Ishikawa (cell line): ENCODE measurements around the gene ADAD2.

Experiments used
- CEBPB ChIP-seq: IDR thresholded peaks from 2 replicates; pipeline ENCODE4 v1.6.1; 2012
- CREB1 ChIP-seq: IDR thresholded peaks from 2 replicates; pipeline ENCODE4 v1.6.1; 2012; ENCODE audit warnings: low read depth
- EGR1 ChIP-seq: IDR thresholded peaks from 2 replicates; pipeline ENCODE4 v1.6.1; 2012
- EP300 ChIP-seq: IDR thresholded peaks from 2 replicates; pipeline ENCODE4 v1.6.1; 2012; ENCODE audit warnings: borderline replicate concordance
- FOXM1 ChIP-seq: IDR thresholded peaks from 2 replicates; pipeline ENCODE4 v1.6.1; 2012; ENCODE audit warnings: low read depth, borderline replicate concordance
- NFIC ChIP-seq: IDR thresholded peaks from 2 replicates; pipeline ENCODE4 v1.6.1; 2012
- RAD21 ChIP-seq: IDR thresholded peaks from 2 replicates; pipeline ENCODE4 v1.6.1; 2012; ENCODE audit warnings: low read depth
- REST ChIP-seq: IDR thresholded peaks from 2 replicates; pipeline ENCODE4 v1.6.1; 2012; ENCODE audit warnings: low read depth, mild to moderate bottlenecking
- TAF1 ChIP-seq: IDR thresholded peaks from 2 replicates; pipeline ENCODE4 v1.6.1; 2012; ENCODE audit warnings: low read depth, mild to moderate bottlenecking
- TCF12 ChIP-seq: IDR thresholded peaks from 2 replicates; pipeline ENCODE4 v1.6.1; 2012; ENCODE audit warnings: low read depth
- TEAD4 ChIP-seq: IDR thresholded peaks from 2 replicates; pipeline ENCODE4 v1.6.1; 2012
- USF1 ChIP-seq: IDR thresholded peaks from 2 replicates; pipeline ENCODE4 v1.6.1; 2012
- YY1 ChIP-seq: IDR thresholded peaks from 2 replicates; pipeline ENCODE4 v1.6.1; 2012; ENCODE audit warnings: low read depth
- ZBTB7A ChIP-seq: IDR thresholded peaks from 2 replicates; pipeline ENCODE4 v1.6.1; 2012; ENCODE audit warnings: low read depth
- TF ChIP-seq, protein P1 (sequence below): IDR thresholded peaks from 2 replicates; pipeline ENCODE4 v1.6.1; 2012

The ADAD2 gene

DNA sequence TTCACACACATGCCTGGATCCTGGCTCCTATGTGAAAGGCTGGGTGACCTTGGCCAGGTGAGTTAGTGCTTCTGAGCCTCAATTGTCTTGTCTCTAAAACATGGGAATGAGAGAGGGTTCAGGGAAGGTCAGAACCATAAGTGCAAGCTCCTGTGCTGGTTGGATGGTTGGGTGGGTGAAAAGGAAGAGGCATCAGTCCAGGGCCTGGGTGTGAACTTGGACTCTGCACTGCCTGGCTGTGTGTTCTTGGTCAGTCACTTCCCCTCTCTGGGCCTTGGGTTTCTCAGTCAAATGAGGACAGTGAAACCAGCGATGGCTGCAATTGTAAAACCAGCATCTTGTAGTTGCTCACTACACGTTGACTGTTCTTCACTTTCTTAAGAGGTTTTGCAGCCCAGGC, 49.5 kb downstream of the ADAD2 start:
- TF ChIP-seq YY1 (no peak), FOXM1 (no peak), CREB1 (no peak), REST (no peak), TEAD4 (no peak), NFIC (no peak), TAF1 (no peak), ZBTB7A (no peak), USF1 (no peak), EGR1 (no peak), RAD21 (no peak), EP300 (no peak), CEBPB (no peak), TCF12 (no peak)
- TF ChIP-seq, protein P1, sequence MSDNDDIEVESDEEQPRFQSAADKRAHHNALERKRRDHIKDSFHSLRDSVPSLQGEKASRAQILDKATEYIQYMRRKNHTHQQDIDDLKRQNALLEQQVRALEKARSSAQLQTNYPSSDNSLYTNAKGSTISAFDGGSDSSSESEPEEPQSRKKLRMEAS, result no peak

DNA sequence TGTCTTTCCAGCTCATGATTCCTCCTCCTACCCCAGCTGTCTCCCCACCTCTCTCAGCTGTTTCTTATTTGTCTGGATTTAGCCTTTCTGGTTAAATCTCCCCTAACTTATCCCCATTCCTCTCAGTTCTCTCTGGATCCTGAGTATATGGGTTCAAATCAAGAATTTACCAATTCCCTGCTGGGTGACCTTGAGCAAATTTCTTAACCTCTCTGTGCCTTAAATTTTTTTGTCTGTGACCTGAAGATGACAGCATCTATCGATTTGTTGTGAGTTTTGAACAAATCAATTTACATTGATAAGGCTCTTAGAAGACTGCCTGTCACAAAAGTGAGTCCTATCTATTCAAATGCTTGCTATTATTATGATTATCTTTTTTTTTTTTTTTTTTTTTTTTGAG, 50.8 kb downstream of the ADAD2 start:
- no peak for TF ChIP-seq EP300

DNA sequence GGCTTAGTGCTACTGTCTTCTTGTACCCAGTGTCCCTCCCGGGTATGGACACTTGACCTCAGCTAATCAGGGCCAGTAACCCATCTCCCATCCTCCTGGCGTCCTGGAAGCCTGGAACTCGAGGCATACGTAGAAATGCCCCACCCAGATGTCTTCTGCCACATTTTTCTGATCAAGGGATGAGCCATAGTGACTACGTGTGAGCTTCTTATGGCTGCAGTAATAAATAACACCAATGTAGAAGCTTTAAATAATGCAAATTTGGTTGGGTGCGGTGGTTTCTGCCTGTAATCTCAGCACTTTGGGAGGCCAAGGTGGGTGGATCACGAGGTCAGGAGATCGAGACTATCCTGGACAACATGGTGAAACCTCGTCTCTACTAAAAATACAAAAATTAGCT, 51.9 kb downstream of the ADAD2 start:
- TF ChIP-seq, protein P1, result no peak
- TF ChIP-seq YY1, result no peak
- no peak for TF ChIP-seq REST
- TF ChIP-seq EGR1, result no peak
- no peak for TF ChIP-seq TEAD4
- TF ChIP-seq RAD21, result no peak

DNA sequence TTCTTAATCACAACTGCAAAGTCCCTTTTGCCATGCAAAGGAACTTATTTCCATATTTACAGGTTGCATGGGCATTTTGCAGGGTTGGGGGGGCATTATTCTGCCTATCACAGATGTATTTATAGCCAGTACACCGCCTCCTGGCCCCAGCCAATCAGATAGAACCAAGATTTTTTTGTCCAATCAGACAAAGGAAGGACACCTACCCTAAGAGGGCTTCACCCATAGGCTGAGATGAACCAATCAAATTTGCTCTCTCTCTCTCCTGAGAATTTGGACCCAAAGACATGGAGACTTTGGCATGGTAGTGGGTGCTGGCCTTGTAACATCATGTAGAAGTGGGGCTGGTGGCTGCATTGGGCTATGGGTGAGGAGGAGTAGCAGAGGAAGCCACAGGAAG, 52.8 kb downstream of the ADAD2 start:
- TF ChIP-seq USF1, result no peak
- no peak for TF ChIP-seq TCF12

- TF ChIP-seq NFIC (no peak), USF1 (no peak), EP300 (no peak), TAF1 (no peak), TEAD4 (no peak), FOXM1 (no peak), CEBPB (no peak), CREB1 (no peak), RAD21 (no peak), TCF12 (no peak), EGR1 (no peak), REST (no peak), YY1 (no peak), ZBTB7A (no peak)
- TF ChIP-seq, protein P1, result no peak
Measured at GRCh38 chr16:84244728-84245127, 53.8 kb downstream of the ADAD2 start.
